A172 (cell line): ENCODE data around the gene ESD. TPM values are rescaled to one million over a fixed set of nuclear protein-coding genes. Genes with fewer than 3 reads are reported as not detected.
"Not testable (repeated sequence)": the region's sequence is repeated elsewhere in the genome, so short reads cannot be mapped to it uniquely, and the experiment has no call there.

ENCODE experiments used
- DNase-seq: peaks from one replicate; pipeline ENCODE4 v3.0.0-alpha.2; 2015; ENCODE audit warnings: low spot score
- total RNA-seq: library from RNA; depleted of rRNA; stranded (reverse); fragments of >200 nt; shearing (Covaris generic); gene quantifications from 2 replicates; pipeline ENCODE4 v1.2.3, GENCODE V29; 2014; rRNA removed

ESD gene, protein sequence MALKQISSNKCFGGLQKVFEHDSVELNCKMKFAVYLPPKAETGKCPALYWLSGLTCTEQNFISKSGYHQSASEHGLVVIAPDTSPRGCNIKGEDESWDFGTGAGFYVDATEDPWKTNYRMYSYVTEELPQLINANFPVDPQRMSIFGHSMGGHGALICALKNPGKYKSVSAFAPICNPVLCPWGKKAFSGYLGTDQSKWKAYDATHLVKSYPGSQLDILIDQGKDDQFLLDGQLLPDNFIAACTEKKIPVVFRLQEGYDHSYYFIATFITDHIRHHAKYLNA
- total RNA-seq: 146 and 160 TPM in 2 replicates

- peak; percentile 86 for DNase-seq
These were observed at the start of gene ESD for GRCh38 chr13:46796515-46797474. ESD (minus strand) TSS chr13:46797161; CDS start chr13:46791413, 5,748 bp downstream.

GRCh38 chr13:46846726-46847125, 49.8 kb upstream of the ESD start:
- DNase-seq: no peak

GRCh38 chr13:46845146-46845545, 48.2 kb upstream of the ESD start:
- no peak for DNase-seq

DNA sequence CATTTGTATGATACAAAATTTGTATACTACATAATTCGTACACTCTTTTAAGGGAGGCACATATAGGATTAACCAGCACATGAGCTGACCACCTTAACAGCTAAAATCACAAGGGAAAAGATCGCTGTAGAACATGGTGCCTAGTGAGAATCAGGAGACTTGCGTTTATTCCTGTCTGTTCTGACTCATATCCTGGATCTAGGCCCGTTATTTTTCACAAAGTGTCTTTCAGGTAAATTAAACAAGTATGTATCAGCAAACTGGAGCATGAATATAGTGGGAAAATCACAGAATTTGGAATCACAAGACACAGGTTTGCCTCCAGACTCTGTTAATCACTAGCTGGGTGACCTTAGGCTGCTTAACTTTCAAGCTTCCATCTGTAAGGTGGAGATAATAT, 47.5 kb upstream of the ESD start:
- DNase-seq: peak; percentile 27

DNA sequence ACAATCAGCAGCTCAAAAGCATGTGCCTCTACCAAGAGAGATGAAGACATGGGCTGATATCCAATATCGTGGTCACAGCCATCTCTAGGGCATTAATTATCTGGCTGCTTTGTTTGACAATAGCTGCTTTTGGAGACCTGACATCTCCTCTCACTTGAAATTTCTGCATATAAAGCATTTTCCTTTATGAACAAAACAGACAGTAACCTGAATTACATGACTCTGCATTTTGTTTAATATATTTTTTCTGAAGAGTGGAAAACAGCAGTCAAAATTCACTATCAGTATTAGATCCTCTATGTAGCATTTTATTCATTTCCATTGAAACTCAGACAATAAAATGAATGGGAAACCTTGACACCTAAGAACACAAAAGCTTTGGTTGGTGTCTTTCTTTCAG, 42.4 kb upstream of the ESD start:
- no peak for DNase-seq

DNA sequence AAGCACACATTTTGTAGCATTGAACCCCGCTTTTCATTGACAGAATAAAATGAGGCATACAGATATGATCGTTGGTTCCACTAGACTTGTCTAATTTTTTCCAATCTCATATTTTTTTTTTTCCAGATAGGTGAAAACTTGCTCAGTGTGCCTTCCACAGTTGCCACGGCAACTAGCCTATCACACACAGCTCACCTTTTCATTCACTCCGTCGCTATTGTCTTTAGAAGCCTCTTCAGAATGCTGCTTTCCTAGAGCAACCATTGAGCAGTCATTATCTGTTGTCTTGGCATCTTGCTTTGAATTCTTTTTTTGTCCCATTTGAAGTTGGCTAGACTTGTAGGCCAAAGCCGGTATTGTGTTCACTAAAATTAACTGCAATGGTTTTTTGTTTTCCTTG, 37.7 kb upstream of the ESD start:
- no peak for DNase-seq

DNA sequence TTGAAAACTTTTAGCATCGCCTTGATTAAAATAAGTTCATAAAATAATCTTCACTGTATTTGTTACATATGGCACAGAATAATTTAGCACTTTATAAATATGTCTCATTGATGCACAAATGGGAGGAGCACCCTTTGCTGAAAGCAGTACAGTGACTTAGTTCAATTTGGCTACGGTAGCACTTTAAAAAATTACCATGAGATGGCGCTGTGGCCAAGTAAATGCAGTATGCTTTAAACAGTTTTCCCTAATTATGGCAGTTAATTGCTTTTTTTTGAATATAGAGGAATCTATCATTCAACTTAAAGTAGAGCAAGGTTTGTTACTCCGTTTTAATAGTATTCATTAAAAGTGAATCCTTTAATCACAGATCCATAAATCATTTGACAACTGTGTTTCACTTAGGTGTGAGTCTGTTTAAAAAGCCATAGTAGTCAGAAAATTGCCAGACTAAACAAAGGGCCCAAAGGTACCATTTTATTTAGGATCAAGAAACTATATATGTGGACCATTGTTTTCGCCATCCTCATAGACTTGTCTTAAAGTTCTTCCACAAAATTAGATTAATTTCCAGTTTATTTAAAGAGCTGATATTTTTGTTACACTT, 34.7 kb upstream of the ESD start:
- peak; percentile 29 for DNase-seq

- no peak for DNase-seq
These were observed 33.5 kb upstream of the ESD start for GRCh38 chr13:46830405-46831005.

DNA sequence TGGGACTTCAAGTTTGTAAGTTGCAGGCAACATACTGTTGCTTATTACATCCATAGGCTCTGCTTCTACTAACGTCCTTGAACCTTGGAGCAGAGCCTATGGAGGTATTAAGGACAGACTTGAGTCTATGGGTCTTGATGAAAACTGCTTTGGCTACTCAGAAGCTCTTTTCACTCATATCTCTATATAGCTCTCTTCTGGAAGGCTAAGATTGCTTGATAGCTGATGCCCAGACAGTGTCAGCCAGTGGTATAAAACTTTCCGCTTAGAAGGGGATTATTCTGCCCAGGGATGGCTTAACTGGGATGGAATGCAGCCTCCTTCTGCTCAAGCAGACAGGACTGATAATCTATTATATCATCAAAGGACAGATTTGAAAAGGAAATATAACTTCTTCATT, 25.6 kb upstream of the ESD start:
- no peak for DNase-seq

DNA sequence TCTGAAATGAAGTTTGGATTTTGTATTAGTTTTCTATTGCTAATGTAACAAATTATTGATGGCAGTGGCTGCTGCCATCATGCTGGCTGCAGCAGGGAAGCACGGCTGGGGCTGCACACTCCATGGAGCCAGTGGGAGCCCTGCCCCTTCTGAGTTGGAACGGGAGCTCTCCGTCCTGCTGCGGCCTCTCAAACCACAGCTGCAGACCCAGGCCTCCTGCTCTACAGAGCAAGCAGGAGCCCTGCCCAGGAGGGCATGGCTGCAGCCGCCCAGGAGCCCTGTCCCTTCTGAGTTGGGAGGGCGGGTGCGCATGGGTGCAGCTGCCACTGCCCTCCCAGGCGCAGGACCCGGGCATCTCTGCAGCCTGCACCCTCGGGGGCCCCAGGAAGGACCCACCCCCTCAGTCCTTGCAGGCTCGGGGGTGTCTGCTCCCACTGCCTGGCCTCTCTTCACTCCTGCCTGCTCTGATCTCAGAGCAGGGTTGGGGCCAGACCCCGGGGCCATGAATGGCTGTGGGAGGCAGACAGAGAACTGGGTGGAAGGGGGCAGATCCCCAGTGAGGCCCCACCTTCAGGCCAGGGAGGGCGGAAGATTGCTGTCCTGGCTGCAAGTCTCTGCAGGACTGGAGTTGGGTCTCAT, 21.0 kb upstream of the ESD start:
- DNase-seq: no peak

- no peak for DNase-seq
These were observed 20.1 kb upstream of the ESD start for GRCh38 chr13:46817095-46817494.

DNA sequence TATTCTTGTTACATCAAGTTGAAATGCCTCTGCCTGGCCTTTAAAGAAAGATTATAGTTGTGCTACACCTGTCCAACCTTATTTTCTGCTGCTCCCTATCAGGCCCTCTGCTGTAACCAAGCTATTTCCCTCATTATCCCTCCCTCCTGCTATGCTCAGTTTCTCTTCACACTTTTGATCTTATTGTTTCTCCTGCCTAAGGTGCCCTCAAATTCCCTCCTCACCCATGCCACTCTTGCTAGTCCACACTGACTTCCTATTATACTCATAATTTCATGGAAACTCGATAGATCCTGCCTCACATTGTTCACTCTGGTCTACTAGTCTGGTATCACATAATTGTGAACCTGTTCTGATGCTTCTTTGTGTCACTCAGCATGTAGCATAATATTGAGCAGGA, 19.4 kb upstream of the ESD start:
- no peak for DNase-seq

DNA sequence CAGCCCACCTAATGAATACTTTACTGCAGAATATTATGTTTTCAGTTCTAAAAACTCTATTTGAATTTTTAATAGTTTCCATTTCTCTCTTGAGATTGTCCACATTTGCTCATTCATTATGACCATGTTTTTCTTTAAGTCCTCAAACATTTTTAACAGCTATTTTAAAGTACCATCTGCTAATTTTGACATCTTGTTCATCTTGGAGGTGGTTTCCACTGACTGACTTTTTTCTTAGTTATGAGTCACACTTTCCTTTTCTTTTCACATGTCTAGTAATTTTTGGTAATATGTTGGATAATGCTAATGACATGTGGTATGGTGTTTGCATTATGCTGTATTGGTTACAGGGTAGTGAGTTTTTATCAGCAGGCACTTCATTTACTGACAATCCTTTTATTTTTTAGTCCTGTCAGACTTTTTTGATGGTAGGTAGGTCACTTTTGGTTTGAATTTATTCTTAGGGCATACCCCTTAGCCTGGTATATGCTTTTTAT, 15.4 kb upstream of the ESD start:
- DNase-seq: no peak

DNA sequence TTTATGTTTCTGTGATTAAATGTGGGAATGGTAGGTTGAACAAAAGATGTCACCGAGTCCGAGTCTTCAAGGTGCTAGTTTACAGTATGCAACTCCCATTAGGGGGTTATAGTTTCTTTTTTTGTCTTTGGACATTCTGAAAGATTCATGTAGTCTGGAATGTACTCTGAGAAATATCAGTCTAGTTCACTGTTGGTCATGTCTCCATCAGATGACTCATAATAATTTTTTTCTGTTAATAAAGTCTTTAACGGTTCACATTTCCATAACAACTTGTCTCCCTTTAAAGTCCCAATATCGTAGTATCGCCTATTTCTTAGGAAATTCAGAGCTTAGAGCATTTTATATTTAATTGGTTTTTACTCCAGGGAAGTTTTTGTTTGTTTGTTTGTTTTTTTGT, 13.5 kb upstream of the ESD start:
- no peak for DNase-seq

- not testable (repeated sequence) for DNase-seq
These were observed 8.0 kb upstream of the ESD start for GRCh38 chr13:46804921-46805320.

DNA sequence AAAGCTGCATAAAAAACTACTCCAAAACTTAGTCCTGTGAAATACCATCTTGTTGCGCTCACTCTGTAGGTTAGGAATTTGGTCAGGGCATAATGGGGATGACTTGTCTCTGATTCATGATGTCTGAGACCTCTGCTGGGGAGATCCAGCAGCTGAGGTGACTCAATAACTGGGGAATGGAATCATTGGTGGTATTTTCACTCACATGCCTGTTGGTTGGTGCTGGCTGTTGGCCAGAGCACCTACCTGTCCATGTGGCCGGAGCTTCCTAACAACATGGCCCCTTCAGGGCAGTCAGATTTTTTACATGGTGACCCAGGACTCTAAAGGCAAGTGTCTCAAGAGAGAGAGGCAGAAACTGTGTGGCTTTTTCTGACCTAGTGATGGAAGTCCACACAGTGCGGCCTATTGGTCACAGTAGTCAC, 7.4 kb upstream of the ESD start:
- DNase-seq: peak; percentile 95

GRCh38 chr13:46803586-46803985, 6.6 kb upstream of the ESD start:
- DNase-seq: no peak

- DNase-seq: no peak
These were observed 4.9 kb upstream of the ESD start for GRCh38 chr13:46801858-46802257.

DNA sequence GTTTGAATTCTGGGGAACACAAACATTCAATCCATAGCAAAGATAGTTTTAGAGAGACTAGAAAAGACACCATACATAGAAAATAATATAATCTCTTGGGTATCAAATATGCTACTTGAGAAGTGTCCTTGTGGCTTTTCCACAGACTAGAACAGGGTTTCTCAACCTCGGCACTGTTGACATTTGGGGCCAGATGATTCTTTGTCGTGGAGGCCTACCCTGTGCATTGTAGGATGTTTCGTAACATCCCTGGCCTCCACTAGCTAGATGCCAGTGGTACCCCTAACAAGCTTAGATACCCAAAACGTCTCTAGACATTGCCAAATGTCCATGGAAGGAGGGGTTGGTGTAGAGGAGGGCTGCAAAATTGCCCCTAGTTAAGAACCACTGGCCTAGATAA, 2.2 kb upstream of the ESD start:
- no peak for DNase-seq

- no peak for DNase-seq
These were observed 708 bp upstream of the ESD start for GRCh38 chr13:46797501-46798237.

- no peak for DNase-seq
These were observed 839 bp downstream of the ESD start for GRCh38 chr13:46796129-46796514.
